GM18951 (cell line): ENCODE results near the gene MOCOS.

Experiments
- POLR2A ChIP-seq: IDR thresholded peaks from 4 replicates; pipeline ENCODE4 v1.6.1; 2011; ENCODE audit warnings: mild to moderate bottlenecking; ENCODE audit not compliant: insufficient read length, insufficient read depth; ENCODE audit errors: extremely low read depth
- in situ Hi-C: fragments of 300-500 bp; cut with MboI; formaldehyde crosslinking; loops from one replicate; pipeline ENCODE4 v1.12.0; 2022; ENCODE audit warnings: low sequenced_read_pairs, mixed read lengths, inconsistent platforms; ENCODE audit not compliant: unreplicated experiment

MOCOS gene

DNA sequence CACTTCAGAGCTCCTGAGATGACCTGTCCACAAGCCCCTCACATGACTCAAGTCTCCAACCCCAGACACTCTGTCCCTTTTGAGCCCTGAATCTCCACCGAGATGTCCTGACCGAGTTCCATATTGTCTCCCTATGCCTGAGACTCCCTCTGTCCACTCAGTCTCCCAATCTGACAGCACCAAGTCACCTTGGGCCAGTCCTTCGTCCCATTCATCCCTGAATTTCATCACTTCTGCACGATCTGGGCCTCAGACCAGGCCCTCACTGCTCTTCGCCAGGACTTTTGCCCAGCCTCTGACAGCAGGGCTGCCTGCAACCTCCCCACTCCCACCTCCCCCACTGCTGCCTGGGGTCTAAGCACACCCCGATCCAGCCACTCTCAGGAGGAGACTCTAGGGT lies 4.3 kb upstream of the MOCOS start:
- in situ Hi-C loops, result no loop called here
- TF ChIP-seq POLR2A, result no peak

DNA sequence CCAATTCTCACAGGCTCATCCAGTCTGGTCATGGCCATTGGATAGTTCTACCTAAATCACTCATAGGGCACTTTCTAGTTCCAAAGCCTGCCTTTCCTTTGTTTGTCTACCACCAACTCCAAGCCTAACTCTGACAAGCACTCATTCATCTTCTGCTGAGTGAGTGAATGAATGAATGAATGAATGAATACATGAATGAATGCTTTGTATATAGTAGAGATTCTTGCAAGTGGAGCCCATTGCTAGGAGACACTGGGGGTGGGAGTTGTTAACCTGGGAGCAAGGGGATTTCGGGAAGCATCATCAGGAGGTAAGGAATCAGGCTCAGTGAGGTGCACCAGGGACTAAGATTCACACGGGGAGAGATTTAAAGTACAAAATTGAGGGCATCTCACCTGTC lies 3.3 kb upstream of the MOCOS start:
- no peak for TF ChIP-seq POLR2A
- in situ Hi-C loops, result no loop called here

DNA sequence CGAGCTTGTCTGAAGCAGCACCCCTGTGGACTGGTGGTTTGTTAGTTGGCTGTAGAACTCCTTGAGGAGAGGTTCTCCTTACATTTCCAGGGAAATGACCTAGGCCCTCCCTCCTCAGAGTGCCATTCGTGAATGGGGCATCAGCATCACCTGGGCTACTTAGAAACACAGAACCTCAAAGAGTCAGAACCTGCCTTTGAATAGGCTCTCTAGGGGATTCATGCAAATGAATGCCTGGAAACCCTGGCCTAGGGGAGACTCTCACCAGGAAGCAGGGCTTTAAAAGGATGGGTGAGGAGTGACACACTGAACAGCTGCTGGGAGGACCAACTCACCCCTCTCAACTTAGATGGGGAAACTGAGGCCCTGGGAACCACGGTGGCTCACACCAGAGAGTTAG lies 2.1 kb upstream of the MOCOS start:
- in situ Hi-C loops, result no loop called here

DNA sequence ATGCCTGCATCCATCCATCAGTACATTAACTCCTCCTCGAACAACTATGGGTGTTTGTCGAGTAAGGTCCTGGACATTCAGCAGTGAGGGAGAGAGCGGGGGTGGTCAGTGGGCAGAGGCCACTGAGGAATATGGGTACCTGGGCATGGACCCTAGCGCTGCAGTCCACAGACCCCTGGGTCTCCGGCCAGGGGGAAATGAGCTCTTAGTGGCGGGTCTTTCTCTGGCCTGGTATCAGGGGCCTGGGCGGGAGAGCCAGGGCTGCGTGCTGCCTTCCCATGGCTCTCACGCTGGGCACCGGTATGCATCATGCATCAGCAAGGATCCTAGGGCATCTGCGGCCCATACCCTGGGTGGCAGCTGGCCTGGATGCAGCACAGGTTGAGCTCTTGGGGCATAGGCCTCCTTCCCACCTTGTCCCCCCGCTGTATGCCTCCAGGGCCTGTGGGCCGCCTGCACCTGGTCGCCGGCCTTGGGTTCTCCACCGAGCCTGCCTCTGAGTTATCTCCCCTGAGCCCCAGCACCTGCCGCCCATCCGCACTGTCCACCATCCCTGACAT lies 1.3 kb upstream of the MOCOS start:
- in situ Hi-C loops, result no loop called here
- TF ChIP-seq POLR2A, result no peak

More for the DNA sequence above, 2.1 kb upstream of the MOCOS start:
- no peak for TF ChIP-seq POLR2A

DNA sequence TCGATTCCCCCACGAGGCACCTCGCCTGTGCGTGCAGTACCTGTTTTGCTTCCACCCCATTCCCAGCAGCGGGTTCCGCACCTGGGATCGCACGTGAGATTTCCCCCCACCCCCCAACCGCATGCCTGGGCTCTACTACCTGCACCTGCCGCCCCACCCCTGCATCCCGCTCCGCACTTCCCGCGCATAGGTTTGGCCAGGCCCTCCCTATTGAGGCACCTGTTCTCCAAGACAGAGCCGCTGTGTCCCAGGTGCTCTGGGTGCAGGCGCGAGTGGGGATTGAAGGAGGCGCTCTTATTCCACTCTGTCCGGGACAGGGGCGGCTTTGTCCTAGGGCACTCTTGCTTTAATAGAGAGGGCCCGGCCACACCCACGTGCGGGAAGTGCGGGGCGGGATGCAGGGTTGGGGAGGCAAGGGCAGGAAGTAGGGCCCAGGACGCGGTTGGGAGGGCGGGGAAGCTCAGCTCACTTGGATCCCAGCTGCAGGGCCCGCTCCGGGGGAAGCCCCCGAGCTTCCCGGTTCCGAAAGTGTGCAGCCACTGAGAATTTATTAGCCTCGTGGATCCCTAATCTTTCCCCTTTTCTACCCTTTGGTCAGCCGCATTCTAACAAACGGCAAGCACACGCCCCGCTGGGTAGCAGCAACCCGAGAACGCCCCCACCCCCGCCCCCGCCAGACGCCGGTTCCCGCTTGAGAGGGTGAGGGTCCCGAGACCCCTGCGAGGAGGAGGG lies 670 bp upstream of the MOCOS start:
- no peak for TF ChIP-seq POLR2A
- in situ Hi-C loops, result no loop called here

DNA sequence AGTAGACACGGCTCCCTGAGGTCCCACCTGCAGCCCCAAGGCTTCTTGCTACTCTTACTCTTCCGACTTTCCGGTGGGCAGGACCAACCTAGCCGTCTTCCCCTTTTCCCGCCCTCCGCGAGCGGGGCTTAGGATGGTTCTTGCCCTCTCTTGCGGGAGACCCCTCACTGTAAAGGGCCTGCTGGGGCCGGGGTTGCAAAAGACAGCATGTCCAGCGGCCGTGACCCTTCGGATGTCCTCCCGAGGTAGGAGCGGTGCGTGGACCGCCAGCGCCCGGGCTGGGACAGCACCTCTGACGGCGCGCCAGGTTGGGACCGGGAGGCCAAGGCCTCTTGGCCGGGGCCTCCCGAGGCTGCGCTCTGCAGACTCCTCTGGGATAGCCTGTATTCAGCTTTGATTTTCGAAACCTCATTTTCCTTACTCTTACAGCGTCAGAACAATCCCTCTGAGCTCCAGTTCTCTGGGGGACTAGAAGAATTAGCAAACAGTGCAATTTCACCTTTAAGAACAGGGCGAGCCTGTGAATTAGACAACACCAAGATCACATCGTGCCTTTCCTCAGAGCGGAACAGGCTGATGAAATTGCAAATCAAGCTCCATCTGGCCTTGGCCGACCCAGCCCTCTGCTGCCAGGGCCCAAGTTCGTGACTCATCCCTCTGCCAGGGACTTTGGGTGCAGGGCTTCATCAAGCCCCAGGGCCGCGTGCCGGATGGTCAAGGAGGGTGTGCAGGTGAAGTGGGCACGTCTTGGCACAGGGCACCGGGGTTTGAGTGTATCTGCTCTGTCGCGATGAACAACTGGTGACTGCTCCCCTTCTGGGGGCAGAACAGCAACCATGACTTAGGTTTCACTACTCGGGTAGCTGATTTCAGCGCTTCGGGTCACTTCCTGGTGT lies 777 bp downstream of the MOCOS start:
- in situ Hi-C loops, result no loop called here

DNA sequence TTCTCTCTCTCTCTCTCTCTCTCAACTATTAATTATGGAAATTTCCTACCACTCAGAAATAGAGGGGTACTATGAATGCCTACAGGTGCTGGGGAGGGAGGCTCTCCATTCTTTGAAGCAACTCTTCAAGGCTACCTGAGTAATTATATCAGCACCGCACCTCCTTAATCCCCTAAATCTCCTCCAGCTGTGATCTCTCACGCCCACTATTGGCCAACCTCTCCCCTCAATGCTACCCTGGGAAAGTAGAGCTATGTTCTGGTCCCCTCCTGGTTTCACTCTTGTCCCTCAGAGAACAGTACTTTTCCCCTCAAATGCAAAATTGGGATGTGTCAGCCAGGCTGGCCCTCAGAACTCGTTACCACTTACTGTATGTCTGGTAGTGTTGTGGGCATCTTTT lies 1.6 kb downstream of the MOCOS start:
- in situ Hi-C loops, result no loop called here
- no peak for TF ChIP-seq POLR2A

More for the DNA sequence above, 777 bp downstream of the MOCOS start:
- no peak for TF ChIP-seq POLR2A

DNA sequence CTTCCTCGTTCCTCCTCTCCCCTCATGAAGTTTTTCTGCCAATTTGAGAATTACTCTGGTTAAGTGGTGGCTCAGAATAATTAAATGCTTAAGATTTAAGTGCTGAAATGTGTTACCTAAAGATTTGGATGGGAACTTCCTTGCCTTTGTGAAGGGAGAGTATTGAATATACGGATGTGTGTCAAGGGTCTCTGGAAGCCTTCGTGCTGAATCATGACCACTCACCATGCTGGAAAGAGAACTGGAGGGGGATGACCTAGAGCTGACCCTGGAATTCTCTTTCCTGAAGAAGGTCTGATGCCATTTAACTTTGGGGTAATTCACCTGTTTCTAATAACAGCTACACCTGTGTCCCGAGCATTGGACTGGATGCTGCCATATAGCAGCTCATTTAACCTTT lies 2.2 kb downstream of the MOCOS start:
- in situ Hi-C loops, result no loop called here
- no peak for TF ChIP-seq POLR2A

DNA sequence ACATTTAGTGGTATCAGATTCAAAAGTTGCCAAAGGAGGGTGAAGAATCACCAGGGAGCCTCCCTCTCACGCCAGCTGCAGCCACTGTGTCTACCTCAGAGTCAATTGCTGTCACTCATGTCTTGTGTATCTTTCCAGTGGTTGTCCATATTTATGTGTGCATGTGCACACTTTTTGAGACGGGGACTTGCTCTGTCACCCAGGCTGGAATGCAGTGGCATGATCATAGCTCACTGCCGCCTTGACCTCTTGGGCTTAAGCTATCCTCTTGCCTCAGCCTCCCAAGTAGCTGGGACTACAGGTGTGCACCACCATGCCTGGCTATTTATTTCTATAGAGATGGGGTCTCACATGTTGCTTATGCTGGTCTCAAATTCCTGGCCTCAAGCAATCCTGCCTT lies 4.0 kb downstream of the MOCOS start:
- in situ Hi-C loops, result no loop called here
- no peak for TF ChIP-seq POLR2A

DNA sequence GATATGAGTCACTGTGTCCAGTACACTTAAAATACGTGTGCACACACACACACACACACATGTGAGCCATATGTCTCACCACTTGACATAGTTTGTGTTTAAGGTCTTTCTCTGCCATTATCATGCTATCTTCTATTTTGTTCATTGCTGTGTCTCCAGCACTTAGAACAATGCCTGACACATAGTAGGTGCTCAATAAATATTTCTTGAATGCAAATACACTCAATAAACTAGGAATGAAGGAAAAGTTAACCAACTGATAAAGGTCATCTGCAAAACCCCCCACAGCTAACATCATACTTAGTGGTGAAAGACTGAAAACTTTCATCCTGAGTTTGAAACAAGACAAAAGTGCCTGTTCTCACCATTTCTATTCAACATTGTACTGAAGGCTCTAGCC lies 4.4 kb downstream of the MOCOS start:
- no peak for TF ChIP-seq POLR2A
- in situ Hi-C loops, result no loop called here

DNA sequence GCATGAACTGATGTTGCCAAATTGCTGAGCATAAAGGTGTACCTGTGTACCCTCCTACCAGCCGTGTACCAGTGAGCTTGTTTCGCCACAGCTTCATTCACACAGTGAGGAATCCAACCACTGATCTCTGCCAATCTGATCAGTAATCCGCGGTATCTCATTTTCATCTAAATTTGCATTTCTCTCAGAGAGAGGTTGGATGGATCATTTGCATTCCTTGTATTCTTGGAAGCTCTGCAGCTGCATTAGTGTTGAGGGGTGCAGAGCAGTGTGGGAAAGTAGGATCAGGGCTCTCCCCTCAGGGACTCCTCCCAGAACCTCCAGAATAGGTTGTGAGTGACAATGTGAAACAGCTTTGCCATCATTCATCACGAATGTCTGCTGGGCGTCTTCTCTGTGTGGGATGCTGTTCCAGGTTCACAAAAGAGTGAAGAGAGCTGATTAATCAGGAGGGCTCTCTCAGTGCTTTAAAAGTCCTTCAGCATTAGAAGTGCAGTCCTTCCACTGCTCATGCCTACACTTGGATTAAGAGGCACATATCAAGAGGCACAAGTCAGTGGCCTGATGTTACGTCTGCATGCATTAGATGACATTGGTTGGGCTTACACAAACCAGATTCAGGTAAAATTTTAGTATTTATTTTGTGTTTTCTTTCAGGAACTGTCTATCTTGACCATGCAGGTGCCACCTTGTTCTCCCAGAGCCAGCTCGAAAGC lies 7.5 kb downstream of the MOCOS start:
- TF ChIP-seq POLR2A, result no peak
- in situ Hi-C loops, result no loop called here

DNA sequence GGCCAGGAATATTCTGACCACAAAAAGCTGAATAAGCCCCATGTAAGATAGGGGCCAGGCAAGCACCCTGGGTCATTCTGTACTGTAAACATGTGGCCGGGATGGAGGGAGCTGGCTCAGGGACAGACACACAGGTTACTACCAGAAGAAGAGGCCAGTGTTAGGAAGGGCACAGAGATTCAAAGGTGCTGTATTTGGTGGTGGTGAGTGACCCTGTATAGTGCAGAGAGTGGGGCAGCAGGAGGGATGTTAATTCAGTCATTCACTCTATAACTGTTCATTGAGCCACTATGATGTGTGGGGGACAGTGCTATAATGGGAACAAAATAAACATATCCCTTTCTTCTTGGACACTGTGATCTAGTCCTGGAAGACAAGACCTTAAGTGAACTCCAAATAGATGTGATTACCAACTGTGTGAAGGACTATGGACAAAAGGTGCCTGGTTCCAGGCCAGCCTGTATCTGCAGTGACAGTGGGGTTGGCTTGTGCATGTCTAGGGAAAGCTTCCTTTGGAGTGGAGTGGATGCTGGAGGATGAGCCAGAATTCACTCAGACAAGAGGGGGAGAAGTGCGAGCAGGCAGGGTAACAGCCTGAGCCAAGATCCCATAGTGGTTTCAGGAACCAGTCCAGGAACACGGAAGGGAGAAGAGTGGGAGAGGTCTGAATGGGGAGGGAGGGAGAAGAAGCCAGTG lies 8.3 kb downstream of the MOCOS start:
- no peak for TF ChIP-seq POLR2A
- in situ Hi-C loops, result no loop called here
